Glutamatergic neuron (in vitro differentiated cells): ENCODE measurements around the gene SLC50A1. TPM values are rescaled to one million over a fixed set of nuclear protein-coding genes. Genes with fewer than 3 reads are reported as not detected.
"Not testable (repeated sequence)": the region's sequence is repeated elsewhere in the genome, so short reads cannot be mapped to it uniquely, and the experiment has no call there.

Source experiments
- DNase-seq: peaks from one replicate; pipeline ENCODE4 v3.0.0; 2022
- H3K27ac Mint-ChIP-seq: one replicate; pipeline ENCODE4 v1.8.0; 2020; ENCODE audit warnings: mild to moderate bottlenecking, mixed read lengths, inconsistent platforms; ENCODE audit not compliant: unreplicated experiment
- H3K27me3 Mint-ChIP-seq: one replicate; pipeline ENCODE4 v1.8.0; 2020; ENCODE audit warnings: mild to moderate bottlenecking, moderate library complexity, mixed read lengths, inconsistent platforms; ENCODE audit not compliant: unreplicated experiment
- H3K36me3 Mint-ChIP-seq: one replicate; pipeline ENCODE4 v1.8.0; 2020; ENCODE audit warnings: mild to moderate bottlenecking, mixed read lengths, inconsistent platforms; ENCODE audit not compliant: unreplicated experiment
- H3K4me1 Mint-ChIP-seq: one replicate; pipeline ENCODE4 v1.8.0; 2020; ENCODE audit warnings: mild to moderate bottlenecking, low read depth, mixed read lengths, inconsistent platforms; ENCODE audit not compliant: unreplicated experiment
- H3K4me3 Mint-ChIP-seq: one replicate; pipeline ENCODE4 v1.8.0; 2020; ENCODE audit warnings: mild to moderate bottlenecking, mixed read lengths, inconsistent platforms; ENCODE audit not compliant: unreplicated experiment
- H3K9me3 Mint-ChIP-seq: one replicate; pipeline ENCODE4 v1.8.0; 2020; ENCODE audit warnings: mild to moderate bottlenecking, moderate library complexity, mixed read lengths, inconsistent platforms; ENCODE audit not compliant: unreplicated experiment
- total RNA-seq: library from RNA; stranded (reverse); fragmentation: NEBNext Ultra II Directional; extraction: Animal tissue kit (Norgen Biotek cat#: 25700); gene quantifications from one replicate; pipeline ENCODE4 v1.2.1, GENCODE V29; 2021; ENCODE audit not compliant: unreplicated experiment
- TF ChIP-seq, protein P1 (sequence below): fragments of 200-600 bp; sonication (generic); IDR thresholded peaks from one replicate; pipeline ENCODE4 v1.5.0; 2021; ENCODE audit not compliant: partially characterized antibody, unreplicated experiment

SLC50A1 gene
- total RNA-seq, 1 donor from 2014 or later, result 8.6 TPM

DNA sequence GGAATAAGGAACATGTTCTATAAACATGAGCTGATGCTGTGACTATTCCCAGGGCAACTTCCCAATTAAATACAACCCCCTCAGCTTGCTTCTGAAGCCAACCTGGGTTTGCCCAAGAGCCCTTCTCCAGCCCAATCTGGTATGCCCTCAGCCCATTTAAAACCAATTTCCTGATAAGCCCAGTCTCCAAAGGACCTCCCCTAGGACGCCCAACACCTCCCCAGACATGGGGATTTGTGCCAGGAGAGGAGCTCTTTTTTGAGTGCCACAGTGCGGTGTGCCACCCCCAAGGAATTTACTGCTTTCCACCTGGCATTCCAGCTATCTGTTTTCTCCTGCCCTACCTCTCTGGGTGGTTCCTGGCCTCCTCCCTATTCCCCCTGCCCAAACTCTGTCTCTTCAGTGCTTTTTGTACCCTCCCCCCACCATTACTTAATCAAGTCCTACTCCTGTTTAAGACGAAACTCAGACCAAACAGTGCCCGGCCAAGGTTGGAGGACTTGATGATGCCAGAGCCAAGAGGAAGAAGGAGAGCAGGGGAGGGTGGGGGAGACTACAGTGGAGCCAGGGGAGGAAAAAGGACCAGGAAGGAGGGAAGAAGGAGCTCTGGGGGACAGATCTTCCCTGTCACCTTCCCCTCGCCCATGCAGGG, 19.4 kb upstream of the SLC50A1 start:
- no peaks in the 10 kb centered on the region for H3K36me3 Mint-ChIP-seq
- no peak for DNase-seq
- H3K4me3 Mint-ChIP-seq, result no peak overlapping the region
- H3K9me3 Mint-ChIP-seq, result no peaks in the 10 kb centered on the region
- peaks cover 10% of the 10 kb centered on the region for H3K27me3 Mint-ChIP-seq
- peaks cover 4% of the 10 kb centered on the region for H3K4me1 Mint-ChIP-seq
- no peak overlapping the region for H3K27ac Mint-ChIP-seq
- TF ChIP-seq, protein P1, sequence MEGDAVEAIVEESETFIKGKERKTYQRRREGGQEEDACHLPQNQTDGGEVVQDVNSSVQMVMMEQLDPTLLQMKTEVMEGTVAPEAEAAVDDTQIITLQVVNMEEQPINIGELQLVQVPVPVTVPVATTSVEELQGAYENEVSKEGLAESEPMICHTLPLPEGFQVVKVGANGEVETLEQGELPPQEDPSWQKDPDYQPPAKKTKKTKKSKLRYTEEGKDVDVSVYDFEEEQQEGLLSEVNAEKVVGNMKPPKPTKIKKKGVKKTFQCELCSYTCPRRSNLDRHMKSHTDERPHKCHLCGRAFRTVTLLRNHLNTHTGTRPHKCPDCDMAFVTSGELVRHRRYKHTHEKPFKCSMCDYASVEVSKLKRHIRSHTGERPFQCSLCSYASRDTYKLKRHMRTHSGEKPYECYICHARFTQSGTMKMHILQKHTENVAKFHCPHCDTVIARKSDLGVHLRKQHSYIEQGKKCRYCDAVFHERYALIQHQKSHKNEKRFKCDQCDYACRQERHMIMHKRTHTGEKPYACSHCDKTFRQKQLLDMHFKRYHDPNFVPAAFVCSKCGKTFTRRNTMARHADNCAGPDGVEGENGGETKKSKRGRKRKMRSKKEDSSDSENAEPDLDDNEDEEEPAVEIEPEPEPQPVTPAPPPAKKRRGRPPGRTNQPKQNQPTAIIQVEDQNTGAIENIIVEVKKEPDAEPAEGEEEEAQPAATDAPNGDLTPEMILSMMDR, result no peak

DNA sequence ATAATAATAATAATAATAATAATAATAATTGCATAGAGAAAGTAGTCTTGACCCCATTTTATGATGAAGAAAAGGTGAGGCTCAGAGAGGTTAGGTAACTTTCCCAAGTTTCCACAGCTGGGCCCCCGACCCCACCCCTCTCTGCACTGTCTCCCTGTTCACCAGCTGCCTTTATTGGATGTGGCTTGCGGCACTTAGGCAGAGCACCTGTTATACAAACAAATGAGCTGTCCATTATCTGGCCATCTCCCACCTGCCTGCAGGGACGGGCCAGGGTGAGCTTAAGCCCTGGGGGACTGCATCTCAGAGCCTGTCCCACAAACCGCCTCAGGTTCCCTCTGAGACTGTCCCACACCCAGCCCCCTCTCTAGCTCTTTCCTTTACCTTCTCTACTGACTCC, 18.0 kb upstream of the SLC50A1 start:
- Mint-ChIP-seq H3K4me3 (no peak overlapping the region), H3K4me1 (peaks cover 4% of the 10 kb centered on the region), H3K27ac (no peak overlapping the region), H3K27me3 (peaks cover 8% of the 10 kb centered on the region), H3K9me3 (no peaks in the 10 kb centered on the region), H3K36me3 (no peaks in the 10 kb centered on the region)
- TF ChIP-seq, protein P1, result no peak
- DNase-seq, result no peak

DNA sequence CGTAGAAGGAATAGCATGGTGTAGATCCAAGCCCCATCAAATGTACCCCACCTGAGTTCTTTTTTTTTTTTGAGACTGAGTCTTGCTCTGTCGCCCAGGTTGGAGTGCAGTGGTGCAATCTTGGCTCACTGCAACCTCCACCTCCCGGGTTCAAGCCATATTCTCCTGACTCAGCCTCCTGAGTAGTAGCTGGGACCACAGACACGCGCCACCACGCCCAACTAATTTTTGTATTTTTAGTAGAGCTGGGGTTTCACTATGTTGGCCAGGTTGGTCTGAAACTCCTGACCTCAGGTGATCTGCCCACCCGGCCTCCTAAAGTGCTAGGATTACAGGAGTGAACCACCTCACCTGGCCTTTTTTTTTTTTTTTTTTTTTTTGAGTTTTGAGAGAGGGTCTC, 17.6 kb upstream of the SLC50A1 start:
- H3K9me3 Mint-ChIP-seq, H3K4me1 Mint-ChIP-seq, H3K27me3 Mint-ChIP-seq, DNase-seq, H3K27ac Mint-ChIP-seq, H3K36me3 Mint-ChIP-seq, H3K4me3 Mint-ChIP-seq: not testable (repeated sequence)

DNA sequence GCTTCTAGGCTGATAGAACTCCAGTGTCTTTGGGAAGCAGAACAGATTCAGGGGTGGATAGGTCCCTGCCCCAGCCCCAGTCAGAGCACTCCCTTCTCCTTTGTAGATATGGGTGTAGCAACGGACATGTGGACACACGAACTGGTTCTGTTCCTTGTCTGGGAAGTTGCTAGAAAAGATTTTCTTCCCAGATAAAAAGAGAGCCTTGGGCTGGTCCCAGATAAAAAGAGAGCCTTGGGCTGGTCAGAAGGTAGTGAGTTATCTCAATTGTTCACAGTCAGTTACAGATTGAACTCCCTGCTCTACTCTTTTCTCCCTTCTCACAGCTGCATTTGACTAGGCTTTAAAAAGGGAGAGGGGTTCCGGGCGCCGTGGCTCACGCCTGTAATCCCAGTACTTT, 15.4 kb upstream of the SLC50A1 start:
- TF ChIP-seq, protein P1, result no peak
- DNase-seq, result no peak
- Mint-ChIP-seq H3K4me1 (peaks cover 2% of the 10 kb centered on the region), H3K27me3 (peaks cover 10% of the 10 kb centered on the region), H3K27ac (no peak overlapping the region), H3K4me3 (no peak overlapping the region), H3K9me3 (no peaks in the 10 kb centered on the region), H3K36me3 (no peaks in the 10 kb centered on the region)

DNA sequence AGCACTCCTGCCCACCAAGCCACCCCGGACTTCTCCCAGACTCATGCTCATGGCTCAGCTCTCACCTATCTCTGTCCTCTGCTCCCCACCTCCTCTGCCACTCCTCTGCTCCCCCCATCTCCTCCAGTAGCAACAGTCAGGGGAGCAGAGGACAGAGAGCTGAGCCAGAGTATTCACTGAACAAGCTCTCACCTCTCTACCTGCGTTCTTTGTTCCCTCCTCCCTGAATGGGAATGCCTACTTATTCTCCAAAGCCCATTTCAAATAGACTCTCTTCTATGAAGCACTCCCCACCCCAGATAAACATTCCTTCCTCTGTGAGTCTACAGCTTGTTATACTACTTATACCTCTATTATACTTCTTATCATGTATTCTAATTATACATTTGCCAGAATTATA, 14.4 kb upstream of the SLC50A1 start:
- no peak overlapping the region for H3K27ac Mint-ChIP-seq
- no peak overlapping the region for H3K4me3 Mint-ChIP-seq
- H3K9me3 Mint-ChIP-seq, result no peaks in the 10 kb centered on the region
- no peak for DNase-seq
- peaks cover 2% of the 10 kb centered on the region for H3K4me1 Mint-ChIP-seq
- H3K27me3 Mint-ChIP-seq, result peaks cover 14% of the 10 kb centered on the region
- H3K36me3 Mint-ChIP-seq, result no peaks in the 10 kb centered on the region
- TF ChIP-seq, protein P1, result no peak

DNA sequence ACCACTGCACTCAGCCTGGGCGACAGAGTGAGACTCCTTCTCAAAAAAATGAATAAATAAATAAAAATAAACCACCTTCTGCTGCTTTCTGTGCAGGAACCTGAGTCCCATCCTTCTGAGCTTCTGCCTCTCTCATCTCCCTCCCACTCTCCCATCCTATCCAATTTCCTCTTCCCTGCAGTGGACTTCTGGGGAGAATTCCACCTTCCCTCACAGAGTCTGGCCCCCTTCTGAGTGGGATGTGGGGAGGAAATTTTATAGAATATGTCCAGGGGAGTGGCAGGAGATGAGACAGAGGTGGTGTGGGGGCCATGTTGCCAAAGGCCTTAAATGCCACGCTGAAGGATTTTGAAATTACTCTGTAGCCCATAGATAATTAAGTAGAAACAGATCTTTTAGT, 13.3 kb upstream of the SLC50A1 start:
- Mint-ChIP-seq H3K4me1 (peaks cover 9% of the 10 kb centered on the region), H3K27me3 (peaks cover 16% of the 10 kb centered on the region), H3K4me3 (no peak overlapping the region), H3K9me3 (peaks cover 2% of the 10 kb centered on the region), H3K27ac (no peak overlapping the region), H3K36me3 (no peaks in the 10 kb centered on the region)
- TF ChIP-seq, protein P1, result no peak
- no peak for DNase-seq
